ENCODE results near the gene RASA3. TPM values are rescaled to one million over a fixed set of nuclear protein-coding genes. Genes with fewer than 3 reads are reported as not detected.

RASA3 gene
- total RNA-seq, 1 experiment from 2014 or later, result 18.6 TPM

DNA sequence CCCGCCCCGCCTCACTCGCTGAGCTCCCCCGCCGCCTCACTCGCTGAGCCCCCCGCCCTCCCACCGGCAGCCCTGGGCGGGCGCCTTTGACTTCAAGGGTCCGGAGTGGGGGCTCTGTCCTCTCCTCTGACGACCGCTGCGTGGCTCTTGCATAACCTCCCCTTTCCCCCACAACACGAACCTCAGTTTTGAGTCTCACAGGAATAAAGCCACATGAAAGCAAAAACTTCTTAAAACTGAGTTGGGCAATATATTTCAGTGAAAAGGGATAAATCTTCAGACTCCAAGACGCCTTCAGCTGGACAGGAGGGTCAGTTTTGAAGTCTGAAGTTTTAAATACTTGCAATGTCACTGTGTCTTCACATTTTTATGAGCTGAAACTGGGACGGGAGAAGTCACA, 87.9 kb downstream of the RASA3 start:
- POLR2A ChIA-PET, result no interaction called here

DNA sequence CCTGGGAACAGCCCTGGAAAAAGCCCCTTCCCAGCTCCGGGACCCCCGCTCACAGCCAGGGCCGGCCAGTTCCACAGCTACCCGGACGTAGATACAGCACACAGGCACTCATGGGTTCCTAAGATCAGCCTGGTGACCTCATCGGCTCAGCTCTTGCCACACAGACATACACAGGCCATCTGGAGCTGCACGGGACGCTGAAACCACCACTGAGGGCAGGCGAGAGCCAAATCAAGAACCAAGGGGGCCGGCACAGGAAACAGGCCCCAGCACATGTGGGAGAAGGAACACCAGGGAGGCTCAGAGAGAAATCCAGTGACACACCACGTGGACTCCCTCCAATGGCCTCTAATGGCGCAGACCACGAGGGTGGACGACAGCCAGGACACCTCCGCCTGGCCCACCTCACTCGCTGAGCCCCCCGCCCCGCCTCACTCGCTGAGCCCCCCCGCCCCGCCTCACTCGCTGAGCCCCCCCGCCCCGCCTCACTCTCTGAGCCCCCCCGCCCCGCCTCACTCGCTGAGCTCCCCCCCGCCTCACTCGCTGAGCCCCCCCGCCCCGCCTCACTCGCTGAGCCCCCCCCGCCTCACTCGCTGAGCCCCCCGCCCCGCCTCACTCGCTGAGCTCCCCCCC, 88.9 kb downstream of the RASA3 start:
- RAD21 ChIA-PET (ENCODE audit: low non-redundant PET in 1 of 2, low total read pairs in 2 of 2, uncharacterized antibody in 2 of 2, unreplicated experiment in 2 of 2), result no interaction called here
- no peaks in the 10 kb centered on the region for H3K79me2 ChIP-seq (ENCODE audit: insufficient read depth, low read length)
- H3K4me3 ChIP-seq (replicated peaks in 1 of 2; ENCODE audit: low read depth in 1 of 2, low read length in 2 of 2), result no peak overlapping the region
- no peaks in the 10 kb centered on the region for H3K36me3 ChIP-seq (ENCODE audit: control insufficient read depth in 1 of 2, insufficient read depth in 2 of 2, low read length in 2 of 2)
- H3K9me3 ChIP-seq (ENCODE audit: control insufficient read depth in 1 of 2, insufficient read depth in 1 of 2, low read depth in 1 of 2, low read length in 2 of 2), result no peaks in the 10 kb centered on the region
- POLR2A ChIA-PET, result no interaction called here
- H3K4me2 ChIP-seq (ENCODE audit: low read length), result no peak overlapping the region
- CTCF ChIA-PET, result no interaction called here
- peak; percentile 82 for ATAC-seq
- no peak overlapping the region for H2AFZ ChIP-seq (ENCODE audit: low read depth, low read length, poor library complexity, severe bottlenecking)
- DNase-seq (ENCODE audit: low read depth, low spot score), result no peak
- no peak overlapping the region for H3K9ac ChIP-seq (ENCODE audit: low read length)
- H3K27ac ChIP-seq (ENCODE audit: low read depth, low read length), result no peak overlapping the region
- H3K4me1 ChIP-seq (ENCODE audit: control insufficient read depth in 1 of 2, insufficient read depth in 2 of 2, low read length in 2 of 2), result no peaks in the 10 kb centered on the region
- H4K20me1 ChIP-seq (ENCODE audit: insufficient read depth), result no peaks in the 10 kb centered on the region
- BruUV-seq (replicated peaks), result no TSS peak
- H3K9me2 ChIP-seq (ENCODE audit: insufficient read depth), result no peaks in the 10 kb centered on the region
- no peaks in the 10 kb centered on the region for H3K27me3 ChIP-seq (ENCODE audit: insufficient read depth, low read length)
- intact Hi-C loops (cut with micrococcal nuclease), result no loop called here
- no peak for TF ChIP-seq TCF7L2 (IDR thresholded peaks at IDR 0.05; ENCODE audit: borderline replicate concordance, extremely low read depth, insufficient read depth, insufficient read length)
- no peak for TF ChIP-seq SRF (IDR thresholded peaks at IDR 0.05; ENCODE audit: low read depth)
- TF ChIP-seq FOSL1 (IDR thresholded peaks at IDR 0.05; ENCODE audit: low read depth), result no peak
- TF ChIP-seq SIN3A (IDR thresholded peaks at IDR 0.05; ENCODE audit: low read depth), result no peak
- TF ChIP-seq, protein P1, sequence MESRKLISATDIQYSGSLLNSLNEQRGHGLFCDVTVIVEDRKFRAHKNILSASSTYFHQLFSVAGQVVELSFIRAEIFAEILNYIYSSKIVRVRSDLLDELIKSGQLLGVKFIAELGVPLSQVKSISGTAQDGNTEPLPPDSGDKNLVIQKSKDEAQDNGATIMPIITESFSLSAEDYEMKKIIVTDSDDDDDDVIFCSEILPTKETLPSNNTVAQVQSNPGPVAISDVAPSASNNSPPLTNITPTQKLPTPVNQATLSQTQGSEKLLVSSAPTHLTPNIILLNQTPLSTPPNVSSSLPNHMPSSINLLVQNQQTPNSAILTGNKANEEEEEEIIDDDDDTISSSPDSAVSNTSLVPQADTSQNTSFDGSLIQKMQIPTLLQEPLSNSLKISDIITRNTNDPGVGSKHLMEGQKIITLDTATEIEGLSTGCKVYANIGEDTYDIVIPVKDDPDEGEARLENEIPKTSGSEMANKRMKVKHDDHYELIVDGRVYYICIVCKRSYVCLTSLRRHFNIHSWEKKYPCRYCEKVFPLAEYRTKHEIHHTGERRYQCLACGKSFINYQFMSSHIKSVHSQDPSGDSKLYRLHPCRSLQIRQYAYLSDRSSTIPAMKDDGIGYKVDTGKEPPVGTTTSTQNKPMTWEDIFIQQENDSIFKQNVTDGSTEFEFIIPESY (IDR thresholded peaks at IDR 0.05; ENCODE audit: extremely low read depth, insufficient replicate concordance, low read length), result no peak
- no peak for TF ChIP-seq POLR2AphosphoS5 (IDR thresholded peaks at IDR 0.05; ENCODE audit: low read depth, low read length)
- TF ChIP-seq ZFX (IDR thresholded peaks at IDR 0.05), result no peak
- no peak for TF ChIP-seq EGR1 (IDR thresholded peaks at IDR 0.05; ENCODE audit: low read depth)
- TF ChIP-seq EZH2 (IDR thresholded peaks at IDR 0.05), result no peak
- no peak for TF ChIP-seq EZH2phosphoT487 (IDR thresholded peaks at IDR 0.05; ENCODE audit: borderline replicate concordance)
- no peak for TF ChIP-seq CBX3 (IDR thresholded peaks at IDR 0.05; ENCODE audit: low read depth)
- TF ChIP-seq YY1 (IDR thresholded peaks at IDR 0.05; ENCODE audit: extremely low read depth, insufficient replicate concordance, low read depth, low read length), result no peak
- no peak for TF ChIP-seq RAD21 (IDR thresholded peaks at IDR 0.05; ENCODE audit: low read depth)
- TF ChIP-seq, protein P2, sequence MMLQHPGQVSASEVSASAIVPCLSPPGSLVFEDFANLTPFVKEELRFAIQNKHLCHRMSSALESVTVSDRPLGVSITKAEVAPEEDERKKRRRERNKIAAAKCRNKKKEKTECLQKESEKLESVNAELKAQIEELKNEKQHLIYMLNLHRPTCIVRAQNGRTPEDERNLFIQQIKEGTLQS (IDR thresholded peaks at IDR 0.05), result no peak
- no peak for TF ChIP-seq JUND (IDR thresholded peaks at IDR 0.05)
- no peak for TF ChIP-seq ZNF274 (IDR thresholded peaks at IDR 0.05; ENCODE audit: low read depth, low read length)
- TF ChIP-seq, protein P3, sequence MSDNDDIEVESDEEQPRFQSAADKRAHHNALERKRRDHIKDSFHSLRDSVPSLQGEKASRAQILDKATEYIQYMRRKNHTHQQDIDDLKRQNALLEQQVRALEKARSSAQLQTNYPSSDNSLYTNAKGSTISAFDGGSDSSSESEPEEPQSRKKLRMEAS (IDR thresholded peaks at IDR 0.05), result no peak

More for the DNA sequence above, 87.9 kb downstream of the RASA3 start:
- no peak for DNase-seq (ENCODE audit: low read depth, low spot score)
- no peak for ATAC-seq
- no peak overlapping the region for H3K27ac ChIP-seq (ENCODE audit: low read depth, low read length)
- no peaks in the 10 kb centered on the region for H3K4me1 ChIP-seq (ENCODE audit: control insufficient read depth in 1 of 2, insufficient read depth in 2 of 2, low read length in 2 of 2)
- CTCF ChIA-PET, result no interaction called here
- H3K9ac ChIP-seq (ENCODE audit: low read length), result no peak overlapping the region
- TF ChIP-seq SRF (IDR thresholded peaks at IDR 0.05; ENCODE audit: low read depth), result no peak
- no peak for TF ChIP-seq ZFX (IDR thresholded peaks at IDR 0.05)
- TF ChIP-seq, protein P2 (IDR thresholded peaks at IDR 0.05), result no peak
- TF ChIP-seq JUND (IDR thresholded peaks at IDR 0.05), result no peak
- no peak for TF ChIP-seq FOSL1 (IDR thresholded peaks at IDR 0.05; ENCODE audit: low read depth)
- no peak for TF ChIP-seq POLR2A (IDR thresholded peaks at IDR 0.05; ENCODE audit: borderline replicate concordance, extremely low read depth, insufficient read depth, insufficient read length)
- no peak overlapping the region for H2AFZ ChIP-seq (ENCODE audit: low read depth, low read length, poor library complexity, severe bottlenecking)
- H3K9me3 ChIP-seq (ENCODE audit: control insufficient read depth in 1 of 2, insufficient read depth in 1 of 2, low read depth in 1 of 2, low read length in 2 of 2), result no peaks in the 10 kb centered on the region
- H4K20me1 ChIP-seq (ENCODE audit: insufficient read depth), result no peaks in the 10 kb centered on the region
- no peak overlapping the region for H3K4me2 ChIP-seq (ENCODE audit: low read length)
- H3K9me2 ChIP-seq (ENCODE audit: insufficient read depth), result no peaks in the 10 kb centered on the region
- H3K36me3 ChIP-seq (ENCODE audit: control insufficient read depth in 1 of 2, insufficient read depth in 2 of 2, low read length in 2 of 2), result no peaks in the 10 kb centered on the region
- H3K79me2 ChIP-seq (ENCODE audit: insufficient read depth, low read length), result no peaks in the 10 kb centered on the region
- no TSS peak for BruUV-seq (replicated peaks)
- RAD21 ChIA-PET (ENCODE audit: low non-redundant PET in 1 of 2, low total read pairs in 2 of 2, uncharacterized antibody in 2 of 2, unreplicated experiment in 2 of 2), result no interaction called here
- H3K27me3 ChIP-seq (ENCODE audit: insufficient read depth, low read length), result no peaks in the 10 kb centered on the region
- intact Hi-C loops (cut with micrococcal nuclease), result no loop called here
- no peak overlapping the region for H3K4me3 ChIP-seq (replicated peaks in 1 of 2; ENCODE audit: low read depth in 1 of 2, low read length in 2 of 2)

Data from HCT116 (cell line).